PC-9 (cell line): ENCODE measurements around the gene N4BP3. TPM values are rescaled to one million over a fixed set of nuclear protein-coding genes. Genes with fewer than 3 reads are reported as not detected.
"Not testable (repeated sequence)": the region's sequence is repeated elsewhere in the genome, so short reads cannot be mapped to it uniquely, and the experiment has no call there.

Experiments
- BruUV-seq: library from RNA; stranded (reverse); fragments of 400-500 nt; replicated peaks from 2 replicates; lab custom pipeline; 2021; lab: Mats Ljungman, UMichigan
- CTCF ChIA-PET: fragments of 300-600 bp; sonication (Branson Sonifier 250); formaldehyde crosslinking; loops from one replicate; lab custom pipeline; 2022; ENCODE audit warnings: antibody characterized with exemption; lab: Charles Lee
- POLR2A ChIA-PET: fragments of 300-600 bp; sonication (Branson Sonifier 250); formaldehyde crosslinking; loops from one replicate; lab custom pipeline; 2022; ENCODE audit warnings: antibody characterized with exemption; ENCODE audit not compliant: unreplicated experiment; lab: Charles Lee
- DNase-seq, 2 experiments: peaks; one replicate each; pipeline versions ENCODE4 v3.0.0 to v3.0.0-alpha.2; 2015 to 2022; ENCODE audit warnings: mixed read lengths in 1 of 2
- H2AFZ ChIP-seq: fragments of 200-600 bp; sonication (generic); 2 replicates; pipeline ENCODE4 v1.8.1; 2017; ENCODE audit warnings: antibody characterized with exemption
- H3F3A ChIP-seq: fragments of 200-600 bp; sonication (generic); 2 replicates; pipeline ENCODE4 v1.8.1; 2017; ENCODE audit warnings: antibody characterized with exemption, mild to moderate bottlenecking, low read depth; ENCODE audit not compliant: insufficient read depth
- H3K27ac ChIP-seq: fragments of 200-600 bp; sonication (generic); 2 replicates; pipeline ENCODE4 v1.6.1; 2016; ENCODE audit warnings: mixed run types
- H3K27me3 ChIP-seq: fragments of 200-600 bp; sonication (generic); 2 replicates; pipeline ENCODE4 v1.6.1; 2016; ENCODE audit warnings: low read depth, mixed run types; ENCODE audit not compliant: insufficient read depth
- H3K36me3 ChIP-seq: fragments of 200-600 bp; sonication (generic); 2 replicates; pipeline ENCODE4 v1.6.1; 2016; ENCODE audit warnings: low read depth, mixed run types
- H3K4me1 ChIP-seq: fragments of 200-600 bp; sonication (generic); replicated peaks from 2 replicates; pipeline ENCODE4 v1.6.1; 2016; ENCODE audit warnings: mixed run types; ENCODE audit not compliant: insufficient read depth
- H3K4me2 ChIP-seq: fragments of 200-600 bp; sonication (generic); 2 replicates; pipeline ENCODE4 v1.6.1; 2017; ENCODE audit warnings: mixed run types
- H3K4me3 ChIP-seq: fragments of 200-600 bp; sonication (generic); 2 replicates; pipeline ENCODE4 v1.6.1; 2016; ENCODE audit warnings: mixed run types
- H3K79me2 ChIP-seq: fragments of 200-600 bp; sonication (generic); 2 replicates; pipeline ENCODE4 v1.6.1; 2017; ENCODE audit warnings: low read depth, mixed run types
- H3K9me2 ChIP-seq: fragments of 200-600 bp; sonication (generic); 2 replicates; pipeline ENCODE4 v1.8.1; 2017; ENCODE audit warnings: mild to moderate bottlenecking; ENCODE audit not compliant: insufficient read depth
- H3K9me3 ChIP-seq: fragments of 200-600 bp; sonication (generic); 2 replicates; pipeline ENCODE4 v1.8.1; 2016; ENCODE audit warnings: low read depth; ENCODE audit not compliant: insufficient read depth
- H4K20me1 ChIP-seq: fragments of 200-600 bp; sonication (generic); 2 replicates; pipeline ENCODE4 v1.8.1; 2017; ENCODE audit not compliant: insufficient read depth
- CTCF ChIP-seq: fragments of 200-600 bp; sonication (generic); conservative IDR thresholded peaks from 2 replicates; pipeline ENCODE4 v1.6.1; 2017; ENCODE audit warnings: mixed run types, antibody characterized with exemption, mild to moderate bottlenecking, moderate library complexity
- EZH2 ChIP-seq: fragments of 200-600 bp; sonication (generic); IDR thresholded peaks from 2 replicates; pipeline ENCODE4 v1.8.0; 2017; ENCODE audit warnings: antibody characterized with exemption, low read depth
- intact Hi-C: fragments of 100-400 bp; cut with micrococcal nuclease; formaldehyde crosslinking; loops from one replicate; pipeline ENCODE4 v1.10.0; 2022; ENCODE audit not compliant: unreplicated experiment
- total RNA-seq: library from RNA; stranded (reverse); gene quantifications from 2 replicates; pipeline ENCODE4 v1.2.3, GENCODE V29; 2021

Gene N4BP3
- total RNA-seq, 1 experiment from 2014 or later = 0.81 TPM

DNA sequence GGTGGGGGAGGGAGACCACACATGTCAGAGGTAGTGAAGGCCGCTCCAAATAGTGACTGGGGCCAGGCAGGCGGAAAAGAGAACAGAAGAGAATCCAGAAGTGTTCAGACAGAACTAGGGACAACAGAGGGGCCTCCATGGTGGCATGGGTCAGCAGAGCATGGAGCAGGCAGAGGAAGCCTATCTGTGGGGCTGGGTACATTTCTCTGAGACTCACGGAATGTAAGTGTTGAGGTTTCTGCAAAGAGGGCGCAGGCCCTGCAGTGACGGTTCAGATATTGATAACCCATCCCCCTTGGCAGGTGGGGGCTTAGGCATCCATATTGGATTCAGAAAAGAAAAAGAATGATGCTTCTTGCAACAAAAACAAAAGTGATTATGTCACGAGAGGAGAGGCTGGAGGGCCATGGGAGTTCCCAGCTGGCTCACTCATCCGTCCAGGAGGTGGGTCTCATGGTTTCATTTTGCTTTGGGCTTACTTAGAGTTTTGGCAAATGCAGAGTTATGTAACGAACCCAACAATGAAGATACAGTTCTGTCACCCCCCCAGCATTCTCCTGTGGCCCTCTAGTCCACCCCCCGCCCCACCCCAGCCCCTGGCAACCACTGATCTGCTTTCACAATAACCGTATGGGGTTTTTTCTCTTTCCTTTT, 12.0 kb downstream of the N4BP3 start:
- Histone ChIP-seq H4K20me1 (no peaks in the 10 kb centered on the region), H3K36me3 (no peaks in the 10 kb centered on the region), H3K27me3 (no peaks in the 10 kb centered on the region), H3F3A (peaks cover 29% of the 10 kb centered on the region), H3K9me3 (no peaks in the 10 kb centered on the region), H3K27ac (no peak overlapping the region), H3K4me2 (peak overlapping the region; percentile 77), H3K4me1 (peaks cover 37% of the 10 kb centered on the region), H2AFZ (no peak overlapping the region), H3K4me3 (no peak overlapping the region), H3K79me2 (no peaks in the 10 kb centered on the region), H3K9me2 (no peaks in the 10 kb centered on the region)
- no TSS peak for BruUV-seq
- no peak for DNase-seq
- intact Hi-C loops = loop anchor here (2.0 kb wide), 2 partner anchors 17 to 21 kb away; no protein-coding TSS in a partner anchor
- CTCF ChIA-PET = no interaction called here
- no peak for TF ChIP-seq CTCF
- TF ChIP-seq EZH2 = no peak
- POLR2A ChIA-PET = interaction anchor here (0.7 kb wide), 1 partner anchor 48 kb away, joined by 5 read pairs; no protein-coding TSS in a partner anchor

GRCh38 chr5:178126556-178126955, 13.2 kb downstream of the N4BP3 start:
- no peak overlapping the region for H2AFZ ChIP-seq
- peaks cover 31% of the 10 kb centered on the region for H3F3A ChIP-seq
- H3K9me2 ChIP-seq = no peaks in the 10 kb centered on the region
- CTCF ChIA-PET = no interaction called here
- TF ChIP-seq EZH2 = no peak
- no peak for TF ChIP-seq CTCF
- no peak for DNase-seq
- no peaks in the 10 kb centered on the region; the same call in 1 of the 2 replicates for H3K79me2 ChIP-seq
- H3K27me3 ChIP-seq = no peaks in the 10 kb centered on the region
- H4K20me1 ChIP-seq = no peaks in the 10 kb centered on the region
- intact Hi-C loops = no loop called here
- no TSS peak for BruUV-seq
- no peak overlapping the region for H3K4me3 ChIP-seq
- H3K27ac ChIP-seq = no peak overlapping the region
- H3K4me1 ChIP-seq = peaks cover 38% of the 10 kb centered on the region
- POLR2A ChIA-PET = no interaction called here
- H3K9me3 ChIP-seq = no peaks in the 10 kb centered on the region
- H3K36me3 ChIP-seq = no peaks in the 10 kb centered on the region
- no peak overlapping the region for H3K4me2 ChIP-seq

DNA sequence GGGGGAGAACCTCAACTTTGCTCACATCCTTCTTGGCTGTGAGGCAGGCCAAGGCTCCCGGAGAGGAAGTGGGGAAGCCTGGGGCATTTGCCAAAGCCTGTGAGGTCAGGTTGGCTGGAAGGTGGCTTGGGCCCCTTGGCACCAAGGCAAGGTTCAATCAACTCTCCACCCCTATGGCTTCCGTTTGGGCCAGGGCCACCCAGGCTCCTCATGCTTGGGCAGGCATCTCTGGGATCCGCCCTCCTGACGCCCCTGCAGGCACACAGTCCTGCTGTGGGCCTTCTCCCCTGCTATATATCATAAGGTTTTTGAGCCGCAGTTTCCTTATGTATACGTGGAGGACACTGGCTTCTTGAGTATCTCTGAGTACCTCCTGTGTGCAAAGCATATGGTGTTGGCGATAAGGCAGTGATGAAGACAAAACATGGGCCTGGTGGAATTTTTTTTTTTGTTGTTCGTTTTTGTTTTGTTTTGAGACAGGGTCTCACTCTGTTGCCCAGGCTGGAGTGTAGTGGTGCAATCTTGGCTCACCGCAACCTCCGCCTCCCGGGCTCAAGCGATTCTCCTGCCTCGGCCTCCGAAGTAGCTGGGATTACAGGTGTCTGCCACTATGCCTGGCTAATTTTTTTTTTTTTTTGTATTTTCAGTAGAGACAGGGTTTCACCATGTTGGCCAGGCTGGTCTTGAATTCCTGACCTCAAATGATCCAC, 14.1 kb downstream of the N4BP3 start:
- H3K27me3 ChIP-seq, BruUV-seq, H3K9me3 ChIP-seq, H3K79me2 ChIP-seq, H3K4me3 ChIP-seq, H4K20me1 ChIP-seq, DNase-seq, H3K36me3 ChIP-seq, CTCF ChIA-PET, H3K27ac ChIP-seq, H2AFZ ChIP-seq, POLR2A ChIA-PET, intact Hi-C loops, H3K4me2 ChIP-seq, H3K9me2 ChIP-seq: not testable (repeated sequence)
- H3K4me1 ChIP-seq = peaks cover 42% of the 10 kb centered on the region
- H3F3A ChIP-seq = peaks cover 36% of the 10 kb centered on the region
